HG03159 (cell line): ENCODE data around the gene RPS25.
"Not testable (repeated sequence)": the region's sequence is repeated elsewhere in the genome, so short reads cannot be mapped to it uniquely, and the experiment has no call there.

ENCODE experiments used
- ATAC-seq: cut with Tn5 transposase; IDR thresholded peaks from one replicate; pipeline ENCODE4 v1.9.1; 2021; ENCODE audit warnings: mild to moderate bottlenecking, moderate library complexity; ENCODE audit not compliant: unreplicated experiment

RPS25 gene

DNA sequence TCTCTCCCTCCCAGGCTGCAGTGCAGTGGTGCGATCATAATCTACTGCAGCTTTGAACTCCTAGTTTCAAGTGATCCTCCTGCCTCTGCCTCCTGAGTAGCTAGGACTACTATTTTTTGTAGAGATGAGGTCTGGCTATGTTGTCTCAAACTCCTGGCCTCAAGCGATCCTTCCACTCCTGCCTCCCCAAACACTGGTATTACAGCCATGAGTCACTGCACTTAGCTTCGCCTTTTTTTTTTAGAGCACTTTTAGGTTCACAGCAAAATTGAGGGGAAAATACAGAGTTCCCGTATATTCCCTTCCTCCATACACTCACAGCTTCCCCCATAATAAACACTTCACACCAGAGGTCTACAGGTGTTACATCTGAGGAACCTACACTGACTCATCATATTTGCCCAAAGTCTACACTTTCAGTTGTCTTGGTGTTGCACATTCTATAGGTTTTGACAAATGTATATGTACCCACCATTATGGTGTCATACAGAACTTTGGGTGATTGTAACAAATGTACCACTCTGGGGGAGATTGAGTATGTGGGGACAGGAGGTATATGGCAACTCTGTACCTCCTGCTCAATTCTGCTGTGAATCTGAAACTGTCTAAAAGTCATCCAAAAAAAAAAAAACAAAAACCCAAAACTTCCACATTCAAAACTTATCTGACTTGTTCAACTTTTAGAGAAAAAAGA lies 23.8 kb upstream of the RPS25 start:
- ATAC-seq = no peak

- not testable (repeated sequence) for ATAC-seq
Observed at GRCh38 chr11:119039471-119039870, 21.3 kb upstream of the RPS25 start.

- ATAC-seq = no peak
Observed at GRCh38 chr11:119038884-119039283, 20.7 kb upstream of the RPS25 start.

- ATAC-seq = no peak
Observed at GRCh38 chr11:119034813-119035212, 16.7 kb upstream of the RPS25 start.

GRCh38 chr11:119033421-119033820 lies 15.3 kb upstream of the RPS25 start:
- not testable (repeated sequence) for ATAC-seq

DNA sequence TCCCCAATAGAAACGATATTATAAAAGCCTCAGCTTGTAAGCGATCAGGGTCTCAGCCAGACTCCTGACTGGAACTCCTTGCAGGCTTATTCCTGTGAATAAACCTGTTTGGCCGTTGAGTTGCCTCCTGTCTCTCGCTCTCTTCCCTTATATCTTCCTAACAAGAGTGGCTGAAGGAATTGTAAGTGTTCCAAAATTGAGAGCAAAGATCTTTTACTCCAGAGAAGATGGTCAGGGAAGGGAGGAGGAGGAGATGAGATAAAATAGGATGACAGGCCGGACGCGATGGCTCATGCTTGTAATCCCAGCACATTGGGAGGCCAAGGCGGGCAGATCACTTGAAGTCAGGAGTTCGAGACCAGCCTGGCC lies 13.8 kb upstream of the RPS25 start:
- ATAC-seq = no peak

DNA sequence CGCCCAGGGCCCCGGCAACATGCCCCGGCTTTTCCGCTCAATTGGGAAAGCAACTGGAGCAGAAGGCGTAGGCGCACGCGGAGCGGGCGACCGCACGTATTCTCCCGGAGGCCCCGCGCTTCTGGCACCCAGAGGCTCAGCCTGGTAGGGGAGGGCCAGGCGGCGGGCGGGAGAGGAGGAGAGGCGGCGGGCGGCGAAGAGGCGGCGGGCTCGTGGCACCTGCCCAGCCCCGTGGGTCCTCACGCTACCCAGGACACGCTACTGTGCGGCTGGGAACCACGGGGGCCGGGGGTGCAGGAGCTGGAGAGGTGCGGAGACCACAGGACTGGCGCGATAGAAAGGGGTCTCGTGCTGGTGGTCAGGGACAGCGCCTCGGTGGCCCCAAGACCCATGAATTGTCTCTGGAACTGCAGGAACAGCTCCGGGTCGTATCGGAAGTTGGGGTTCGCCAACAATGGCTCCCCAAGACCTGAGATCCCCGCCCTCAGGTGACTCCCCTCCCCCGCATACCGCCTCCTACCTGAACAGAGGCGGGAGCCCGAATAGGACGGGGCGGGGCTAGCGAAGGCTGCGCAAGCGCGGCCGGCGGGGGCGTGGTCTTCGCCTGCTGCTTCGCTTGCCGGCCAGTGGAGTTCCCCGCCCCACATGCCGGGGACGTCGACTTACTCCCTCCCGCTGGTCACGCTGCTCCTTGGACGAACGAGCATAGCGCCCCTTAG lies 12.3 kb upstream of the RPS25 start, which contains the start of gene SLC37A4:
Gene SLC37A4 (minus strand): TSS at position 549 of the 719 bp plus-strand sequence.
- ATAC-seq = peak; percentile 90

DNA sequence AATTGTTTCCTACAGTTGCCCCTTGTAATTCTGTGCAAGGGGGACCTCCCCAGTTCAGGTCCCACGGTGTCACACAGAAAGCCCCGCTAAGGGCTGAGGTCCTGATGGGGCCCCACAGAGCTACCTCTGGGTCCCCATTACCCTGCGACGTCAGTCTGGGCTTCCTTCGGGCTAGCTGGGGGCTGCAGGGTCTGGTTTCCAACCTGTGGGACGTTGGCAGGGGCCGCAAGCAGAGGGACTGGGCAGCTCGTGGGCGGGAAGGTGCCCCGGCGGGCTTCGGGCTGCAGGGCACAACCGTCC lies 11.8 kb upstream of the RPS25 start:
- ATAC-seq = peak; percentile 4

GRCh38 chr11:119029340-119030028 lies 11.3 kb upstream of the RPS25 start:
- ATAC-seq = no peak

GRCh38 chr11:119029069-119029339 lies 10.9 kb upstream of the RPS25 start:
- no peak for ATAC-seq

- ATAC-seq = no peak
Observed at GRCh38 chr11:119028346-119029068, 10.4 kb upstream of the RPS25 start.

DNA sequence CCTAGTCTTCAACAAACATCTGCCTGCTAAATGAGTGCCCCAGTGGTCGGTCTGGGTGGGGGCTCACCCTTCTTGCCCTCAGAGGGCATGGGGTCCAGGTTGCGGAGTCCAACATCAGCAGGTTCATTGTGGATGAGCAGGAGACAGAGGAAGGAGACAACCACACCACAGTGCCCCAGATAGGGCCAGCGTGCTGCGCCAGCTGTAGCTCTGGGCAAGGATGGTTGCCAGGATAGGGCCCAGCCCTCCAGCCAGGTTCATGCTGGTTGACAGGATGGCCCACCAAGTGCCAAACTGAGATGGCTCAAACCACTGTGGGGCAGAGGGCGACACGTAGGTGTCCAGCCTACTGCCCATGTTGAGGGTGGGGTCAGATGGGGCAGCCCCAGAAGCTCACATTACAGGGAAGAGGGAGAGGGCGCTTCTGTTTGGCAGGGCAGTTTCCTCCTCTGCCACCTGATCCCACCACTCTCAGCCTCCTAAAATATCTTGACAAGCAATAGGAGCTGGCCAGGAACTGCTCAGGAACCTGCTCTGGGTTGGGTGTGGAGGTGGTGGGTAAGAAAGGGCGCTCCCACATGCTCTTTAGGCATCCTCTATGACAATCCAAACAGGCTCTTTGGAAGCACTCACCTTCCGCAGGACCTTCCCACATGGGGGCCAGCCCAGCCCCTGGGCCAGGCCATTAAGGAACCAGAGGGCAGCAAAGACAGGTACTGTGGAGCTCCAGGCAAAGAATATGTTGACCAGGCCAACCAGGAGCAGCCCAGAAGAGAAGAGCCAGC lies 9.6 kb upstream of the RPS25 start:
- no peak for ATAC-seq

- no peak for ATAC-seq
Observed at GRCh38 chr11:119026970-119027369, 8.8 kb upstream of the RPS25 start.

- no peak for ATAC-seq
Observed at GRCh38 chr11:119025978-119026766, 8.0 kb upstream of the RPS25 start.

DNA sequence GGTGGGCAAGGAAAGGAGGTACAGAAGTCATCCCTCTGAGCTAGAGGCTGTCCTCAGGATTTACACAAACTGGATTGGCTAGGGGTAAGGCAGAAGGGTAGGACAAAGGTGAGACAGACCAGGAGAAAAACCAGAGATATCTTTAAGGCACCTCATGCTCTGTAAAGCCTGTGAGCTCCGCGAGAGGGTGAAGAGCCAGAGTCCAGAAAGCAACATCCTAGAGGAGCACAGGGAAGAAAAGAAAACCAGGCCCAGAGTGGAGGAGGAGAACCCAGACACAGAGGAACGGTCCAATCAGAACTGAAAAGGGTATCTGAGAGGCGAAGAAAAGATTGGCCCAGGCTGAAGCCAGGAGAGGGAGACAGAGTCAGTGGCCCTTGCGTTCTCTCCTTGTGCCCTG lies 7.4 kb upstream of the RPS25 start:
- ATAC-seq = no peak

- ATAC-seq = no peak
Observed at GRCh38 chr11:119025099-119025473, 6.9 kb upstream of the RPS25 start.

GRCh38 chr11:119024430-119025098 lies 6.4 kb upstream of the RPS25 start:
- no peak for ATAC-seq

GRCh38 chr11:119023741-119024140 lies 5.6 kb upstream of the RPS25 start:
- no peak for ATAC-seq

DNA sequence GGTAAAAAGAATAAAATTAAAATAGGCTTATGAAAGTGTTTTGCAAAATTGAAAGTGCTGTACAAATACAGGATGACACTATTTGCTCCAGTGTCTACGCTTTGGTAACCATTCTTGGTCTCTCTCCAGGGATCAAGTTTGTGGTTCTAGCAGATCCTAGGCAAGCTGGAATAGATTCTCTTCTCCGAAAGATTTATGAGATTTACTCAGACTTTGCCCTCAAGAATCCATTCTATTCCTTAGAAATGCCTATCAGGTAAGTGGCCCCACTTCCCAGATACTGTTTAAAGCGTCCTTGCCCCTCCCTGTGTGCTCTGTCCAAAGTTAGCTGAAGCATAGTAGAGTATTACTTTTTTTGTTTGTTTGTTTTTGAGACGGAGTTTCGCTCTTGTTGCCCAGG lies 3.5 kb upstream of the RPS25 start:
- no peak for ATAC-seq

DNA sequence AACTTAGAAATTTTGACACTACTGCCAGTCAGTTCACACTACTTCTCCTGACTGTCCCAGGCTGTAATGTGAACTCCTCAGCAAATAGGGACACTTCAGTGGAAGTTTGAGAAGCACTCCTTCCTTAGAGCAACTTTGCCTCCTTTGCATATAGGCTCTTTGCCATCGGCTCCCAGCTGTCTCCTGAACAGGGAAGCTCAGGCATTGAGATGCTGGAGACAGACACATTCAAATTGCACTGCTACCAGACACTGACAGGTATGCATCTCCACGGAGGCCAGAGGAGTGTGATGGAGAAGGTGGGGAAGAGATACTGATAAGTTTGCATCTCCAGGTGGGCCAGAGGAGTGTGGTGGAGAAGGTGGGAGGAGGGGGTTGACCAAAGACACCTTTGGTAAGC lies 1.9 kb upstream of the RPS25 start:
- ATAC-seq = no peak
